OCI-LY7 (cell line): Measurements from ENCODE around the gene OSBPL7. TPM values are rescaled to one million over a fixed set of nuclear protein-coding genes. Genes with fewer than 3 reads are reported as not detected.

ENCODE experiments used
- BruUV-seq: library from RNA; stranded (reverse); fragments of 400-500 nt; replicated peaks from 2 replicates; lab custom pipeline; 2021; lab: Mats Ljungman, UMichigan
- CTCF ChIA-PET: fragments of 300-600 bp; sonication (Branson Sonifier 250); formaldehyde crosslinking; loops from one replicate; lab custom pipeline; 2022; ENCODE audit warnings: antibody characterized with exemption; ENCODE audit not compliant: unreplicated experiment; lab: Charles Lee
- POLR2A ChIA-PET: fragments of 300-600 bp; sonication (Branson Sonifier 250); formaldehyde crosslinking; loops from one replicate; lab custom pipeline; 2022; ENCODE audit warnings: antibody characterized with exemption; lab: Charles Lee
- DNase-seq: peaks from one replicate; pipeline ENCODE4 v3.0.0-alpha.2; 2015; ENCODE audit warnings: low spot score
- H2AFZ ChIP-seq: fragments of 200-600 bp; sonication (generic), shearing (Covaris generic); 2 replicates; pipeline ENCODE4 v1.6.1; 2014; ENCODE audit warnings: mild to moderate bottlenecking, antibody characterized with exemption, low read length, moderate library complexity
- H3K27ac ChIP-seq: fragments of 200-600 bp; sonication (generic); 2 replicates; pipeline ENCODE4 v1.5.1; 2014; ENCODE audit warnings: mixed run types, low read depth, mild to moderate bottlenecking, moderate library complexity, low read length, inconsistent platforms; ENCODE audit not compliant: poor library complexity, severe bottlenecking
- H3K36me3 ChIP-seq: fragments of 200-600 bp; sonication (generic); 2 replicates; pipeline ENCODE4 v1.6.1; 2014; ENCODE audit warnings: mild to moderate bottlenecking, antibody characterized with exemption, low read length, moderate library complexity, mixed read lengths; ENCODE audit not compliant: insufficient read depth
- H3K4me1 ChIP-seq: fragments of 200-600 bp; sonication (generic); 2 replicates; pipeline ENCODE4 v1.5.1; 2014; ENCODE audit warnings: mild to moderate bottlenecking, low read length; ENCODE audit not compliant: insufficient read depth, poor library complexity, severe bottlenecking
- H3K4me2 ChIP-seq: fragments of 200-600 bp; sonication (generic); 2 replicates; pipeline ENCODE4 v1.6.1; 2014; ENCODE audit warnings: mild to moderate bottlenecking, low read length
- H3K4me3 ChIP-seq: fragments of 200-600 bp; sonication (generic); 2 replicates; pipeline ENCODE4 v1.5.1; 2014; ENCODE audit warnings: mild to moderate bottlenecking, low read depth, low read length; ENCODE audit not compliant: poor library complexity, severe bottlenecking
- H3K79me2 ChIP-seq: fragments of 200-600 bp; sonication (generic); 2 replicates; pipeline ENCODE4 v1.6.1; 2016; ENCODE audit warnings: low read depth, mild to moderate bottlenecking, low read length, moderate library complexity, mixed read lengths; ENCODE audit not compliant: insufficient read depth
- H3K9me2 ChIP-seq: fragments of 200-600 bp; sonication (generic); 2 replicates; pipeline ENCODE4 v1.6.1; 2016; ENCODE audit warnings: mild to moderate bottlenecking, low read length, mixed read lengths; ENCODE audit not compliant: insufficient read depth
- H3K9me3 ChIP-seq: fragments of 200-600 bp; sonication (generic); 2 replicates; pipeline ENCODE4 v1.6.1; 2014; ENCODE audit warnings: mild to moderate bottlenecking, mixed run types, low read length, mixed read lengths
- H4K20me1 ChIP-seq: fragments of 200-600 bp; sonication (generic); 2 replicates; pipeline ENCODE4 v1.6.1; 2014; ENCODE audit warnings: mild to moderate bottlenecking, antibody characterized with exemption, low read length, moderate library complexity, mixed read lengths; ENCODE audit not compliant: insufficient read depth
- EZH2phosphoT487 ChIP-seq: fragments of 200-600 bp; sonication (generic); IDR thresholded peaks from 2 replicates; pipeline ENCODE4 v1.6.1; 2018; ENCODE audit warnings: low read depth, borderline replicate concordance, mild to moderate bottlenecking, mixed run types, antibody characterized with exemption, low read length, moderate library complexity, mixed read lengths
- intact Hi-C: fragments of 100-400 bp; cut with micrococcal nuclease; formaldehyde crosslinking; loops from one replicate; pipeline ENCODE4 v1.10.0; 2022; ENCODE audit not compliant: unreplicated experiment
- total RNA-seq, 2 experiments: library from RNA; depleted of rRNA in 1 of 2; stranded (reverse); fragments of >200 nt in 1 of 2; shearing (Covaris generic) in 1 of 2; gene quantifications; 2 replicates each; pipeline ENCODE4 v1.2.3, GENCODE V29; 2014 to 2022
- TF ChIP-seq, protein P1 (sequence below): fragments of 200-600 bp; sonication (generic); conservative IDR thresholded peaks from 2 replicates; pipeline ENCODE4 v1.5.1; 2014; ENCODE audit warnings: mild to moderate bottlenecking, antibody characterized with exemption, low read length, moderate library complexity, mixed read lengths

OSBPL7 gene
- total RNA-seq, 2 experiments from 2014 or later, result 24.4 to 35.7 TPM

DNA sequence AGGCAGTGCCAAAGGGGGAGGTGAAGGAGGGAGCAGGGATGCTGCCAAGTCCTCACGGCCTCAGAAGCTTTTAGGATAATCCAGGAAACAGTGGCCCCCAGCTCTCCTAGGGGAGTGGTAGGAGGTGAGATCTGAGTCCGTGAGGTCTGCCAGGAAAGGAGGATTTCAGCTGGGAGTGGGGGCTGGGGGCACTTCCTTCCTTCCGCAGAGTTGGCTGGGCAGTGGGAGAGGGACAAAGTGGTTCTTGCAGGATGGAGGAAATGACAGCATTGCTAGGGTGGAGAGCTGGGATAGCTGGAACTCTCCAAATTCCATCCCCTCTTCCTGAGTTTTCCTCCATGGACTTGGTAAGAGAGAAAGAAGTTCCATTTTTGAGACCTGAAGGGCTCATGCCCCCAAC, 34.1 kb upstream of the OSBPL7 start:
- no peak for TF ChIP-seq EZH2phosphoT487
- TF ChIP-seq, protein P1, sequence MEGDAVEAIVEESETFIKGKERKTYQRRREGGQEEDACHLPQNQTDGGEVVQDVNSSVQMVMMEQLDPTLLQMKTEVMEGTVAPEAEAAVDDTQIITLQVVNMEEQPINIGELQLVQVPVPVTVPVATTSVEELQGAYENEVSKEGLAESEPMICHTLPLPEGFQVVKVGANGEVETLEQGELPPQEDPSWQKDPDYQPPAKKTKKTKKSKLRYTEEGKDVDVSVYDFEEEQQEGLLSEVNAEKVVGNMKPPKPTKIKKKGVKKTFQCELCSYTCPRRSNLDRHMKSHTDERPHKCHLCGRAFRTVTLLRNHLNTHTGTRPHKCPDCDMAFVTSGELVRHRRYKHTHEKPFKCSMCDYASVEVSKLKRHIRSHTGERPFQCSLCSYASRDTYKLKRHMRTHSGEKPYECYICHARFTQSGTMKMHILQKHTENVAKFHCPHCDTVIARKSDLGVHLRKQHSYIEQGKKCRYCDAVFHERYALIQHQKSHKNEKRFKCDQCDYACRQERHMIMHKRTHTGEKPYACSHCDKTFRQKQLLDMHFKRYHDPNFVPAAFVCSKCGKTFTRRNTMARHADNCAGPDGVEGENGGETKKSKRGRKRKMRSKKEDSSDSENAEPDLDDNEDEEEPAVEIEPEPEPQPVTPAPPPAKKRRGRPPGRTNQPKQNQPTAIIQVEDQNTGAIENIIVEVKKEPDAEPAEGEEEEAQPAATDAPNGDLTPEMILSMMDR, result no peak
- Histone ChIP-seq H3K36me3 (no peaks in the 10 kb centered on the region), H3K4me2 (no peak overlapping the region), H4K20me1 (no peaks in the 10 kb centered on the region), H3K9me2 (no peaks in the 10 kb centered on the region), H3K79me2 (no peaks in the 10 kb centered on the region), H3K4me3 (no peak overlapping the region), H2AFZ (no peak overlapping the region), H3K4me1 (no peaks in the 10 kb centered on the region), H3K27ac (no peak overlapping the region), H3K9me3 (no peaks in the 10 kb centered on the region)
- ChIA-PET CTCF (no interaction called here), POLR2A (no interaction called here)
- no peak for DNase-seq
- intact Hi-C loops, result no loop called here
- BruUV-seq, result no TSS peak

DNA sequence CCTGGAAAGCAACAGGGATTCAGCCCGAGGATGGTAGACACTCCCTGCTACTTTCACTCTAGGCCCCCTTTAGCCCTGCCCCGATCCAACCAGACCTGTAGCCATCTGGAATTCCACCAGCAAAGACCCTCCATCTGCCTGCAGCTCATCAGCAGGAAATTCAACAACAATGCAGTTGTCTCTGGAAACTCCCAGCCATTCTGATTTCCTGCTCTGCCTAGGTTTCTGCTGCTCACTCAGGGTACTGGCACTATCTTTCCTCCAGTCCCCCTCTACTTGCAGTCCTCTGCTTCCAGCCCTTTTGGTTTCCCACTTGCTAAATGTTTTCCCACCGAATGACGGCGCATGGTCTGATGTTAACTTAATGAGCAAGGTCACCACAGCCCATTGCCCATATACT, 32.0 kb upstream of the OSBPL7 start:
- ChIA-PET POLR2A (no interaction called here), CTCF (no interaction called here)
- intact Hi-C loops, result no loop called here
- no peaks in the 10 kb centered on the region for H3K9me3 ChIP-seq
- no peaks in the 10 kb centered on the region for H3K9me2 ChIP-seq
- H3K79me2 ChIP-seq, result no peaks in the 10 kb centered on the region
- H3K4me1 ChIP-seq, result no peaks in the 10 kb centered on the region
- TF ChIP-seq EZH2phosphoT487, result no peak
- TF ChIP-seq, protein P1, result no peak
- H3K36me3 ChIP-seq, result no peaks in the 10 kb centered on the region
- DNase-seq, result no peak
- no peak overlapping the region for H2AFZ ChIP-seq
- BruUV-seq, result no TSS peak
- H3K4me2 ChIP-seq, result no peak overlapping the region
- no peak overlapping the region for H3K4me3 ChIP-seq
- no peaks in the 10 kb centered on the region for H4K20me1 ChIP-seq
- no peak overlapping the region for H3K27ac ChIP-seq

DNA sequence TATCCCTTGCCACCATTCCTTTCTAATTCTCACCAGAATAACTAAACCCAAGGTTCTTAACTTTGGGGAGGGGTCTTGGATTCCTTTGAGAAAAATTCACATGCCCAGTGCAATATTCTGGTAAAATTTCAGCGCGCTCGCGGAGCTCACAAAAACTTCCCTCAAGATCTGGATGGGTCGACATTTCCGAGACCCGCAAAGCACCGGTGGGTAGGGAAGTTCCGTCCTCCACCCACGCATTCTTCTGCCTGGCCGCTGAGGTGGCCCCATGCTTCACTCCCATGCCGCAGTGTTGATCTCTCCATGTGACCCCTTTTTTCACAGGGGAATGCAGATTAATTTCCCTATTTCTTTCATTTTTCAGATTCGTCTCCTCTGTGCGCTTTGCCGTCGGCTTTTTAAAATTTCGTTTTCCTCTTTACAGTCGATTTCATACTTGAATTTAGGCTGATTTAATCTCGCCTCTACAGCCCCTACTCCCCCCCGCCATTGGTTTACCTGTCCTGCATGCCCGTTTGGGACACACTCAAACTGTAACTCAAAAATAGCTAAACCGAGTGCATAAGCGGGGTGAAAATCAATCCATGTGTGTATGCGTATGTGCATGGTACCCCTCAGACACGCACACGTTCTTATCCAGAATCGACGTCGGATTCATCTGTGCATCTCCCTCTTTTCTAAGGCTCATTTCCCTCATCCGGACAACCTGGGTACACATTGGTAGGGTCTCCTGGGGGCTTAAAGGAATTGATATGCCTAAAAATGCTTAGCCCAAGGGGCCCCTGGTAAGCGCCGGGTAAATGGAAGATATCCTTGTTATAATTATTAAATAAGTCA, 30.7 kb upstream of the OSBPL7 start:
- ChIA-PET CTCF (no interaction called here), POLR2A (interaction anchor here (0.7 kb wide), 1 partner anchor 1284 kb away, joined by 3 read pairs; no protein-coding TSS in a partner anchor)
- Histone ChIP-seq H4K20me1 (no peaks in the 10 kb centered on the region), H3K79me2 (no peaks in the 10 kb centered on the region), H3K4me3 (no peak overlapping the region), H3K4me1 (no peaks in the 10 kb centered on the region), H3K9me2 (no peaks in the 10 kb centered on the region), H3K36me3 (no peaks in the 10 kb centered on the region), H3K9me3 (no peaks in the 10 kb centered on the region), H3K4me2 (no peak overlapping the region), H2AFZ (no peak overlapping the region), H3K27ac (no peak overlapping the region)
- TF ChIP-seq, protein P1, result no peak
- peak; percentile 86; the same call in 1 of the 2 replicates for TF ChIP-seq EZH2phosphoT487
- intact Hi-C loops, result no loop called here
- BruUV-seq, result no TSS peak
- DNase-seq, result no peak
